HG03039 (cell line): ENCODE results near the gene NANOS3.

Source experiments
- ATAC-seq: cut with Tn5 transposase; IDR thresholded peaks from one replicate; pipeline ENCODE4 v1.9.1; 2021; ENCODE audit warnings: mild to moderate bottlenecking, moderate library complexity; ENCODE audit not compliant: unreplicated experiment

NANOS3 gene

DNA sequence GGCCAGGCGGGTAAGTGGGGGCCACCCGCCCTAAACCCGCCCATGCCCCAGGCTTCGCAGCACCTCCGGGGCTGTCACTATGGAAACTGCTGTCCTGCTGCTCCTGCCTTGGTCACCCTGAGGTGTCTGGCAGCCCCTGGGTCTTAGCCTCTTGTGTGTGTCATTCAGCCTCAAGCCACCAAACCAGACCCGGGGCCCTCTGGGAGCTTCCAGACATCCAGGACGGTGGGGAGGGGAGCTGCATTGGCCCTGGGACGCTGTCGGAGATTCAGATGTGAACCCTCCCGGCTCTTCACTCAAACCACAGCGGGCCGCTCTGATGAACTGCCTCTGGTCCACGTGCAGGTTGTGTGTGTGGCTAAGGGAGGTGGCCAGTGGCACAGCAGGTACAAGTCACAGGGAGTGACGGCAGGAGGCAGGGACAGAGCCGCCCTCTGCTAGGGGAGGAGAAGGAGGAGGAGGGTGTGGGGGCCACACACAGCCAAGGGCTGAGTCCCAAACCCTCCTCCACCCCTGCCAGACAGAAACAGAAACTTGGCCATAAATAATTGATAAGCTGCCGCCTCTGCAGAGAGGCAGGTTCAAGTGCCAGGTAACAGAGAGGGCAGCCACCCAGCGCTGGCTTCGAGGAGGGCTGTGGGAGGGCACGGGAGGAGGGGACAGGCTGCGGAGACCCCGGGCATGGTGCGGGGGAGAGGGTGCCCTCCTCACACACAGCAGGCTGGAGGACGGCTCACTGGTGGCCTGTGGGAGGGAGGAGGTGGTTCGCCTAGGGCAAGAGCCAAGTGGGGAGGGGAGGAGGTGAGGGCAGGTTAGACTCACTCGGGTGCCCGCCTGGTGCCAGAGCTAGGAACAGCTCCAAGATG is 8.0 kb downstream of the NANOS3 start:
- no peak for ATAC-seq

GRCh38 chr19:13885826-13886365 is 9.0 kb downstream of the NANOS3 start:
- ATAC-seq = no peak

DNA sequence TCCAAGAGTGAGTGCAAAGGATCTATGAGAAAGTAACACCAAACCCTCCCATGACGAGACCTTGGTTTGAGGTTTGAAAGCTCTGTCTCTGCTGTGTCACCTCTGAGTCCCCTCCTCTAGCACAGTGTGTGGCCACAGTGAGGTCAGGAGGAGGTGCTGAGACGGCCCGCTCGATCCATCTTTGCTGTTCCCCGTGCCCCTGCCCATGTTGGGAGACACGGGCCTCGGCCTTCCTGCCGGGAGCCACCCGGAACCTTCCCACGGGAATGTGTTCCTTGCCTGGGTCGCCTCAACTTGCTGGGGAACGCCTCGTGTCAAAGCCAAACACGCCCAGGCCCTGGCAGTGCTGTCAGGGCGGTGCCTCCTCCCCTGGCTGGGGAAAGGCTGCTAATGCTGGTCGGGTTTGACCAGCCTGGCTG is 10.1 kb downstream of the NANOS3 start:
- no peak for ATAC-seq

- no peak for ATAC-seq
Observed at GRCh38 chr19:13887517-13887916, 10.6 kb downstream of the NANOS3 start.

DNA sequence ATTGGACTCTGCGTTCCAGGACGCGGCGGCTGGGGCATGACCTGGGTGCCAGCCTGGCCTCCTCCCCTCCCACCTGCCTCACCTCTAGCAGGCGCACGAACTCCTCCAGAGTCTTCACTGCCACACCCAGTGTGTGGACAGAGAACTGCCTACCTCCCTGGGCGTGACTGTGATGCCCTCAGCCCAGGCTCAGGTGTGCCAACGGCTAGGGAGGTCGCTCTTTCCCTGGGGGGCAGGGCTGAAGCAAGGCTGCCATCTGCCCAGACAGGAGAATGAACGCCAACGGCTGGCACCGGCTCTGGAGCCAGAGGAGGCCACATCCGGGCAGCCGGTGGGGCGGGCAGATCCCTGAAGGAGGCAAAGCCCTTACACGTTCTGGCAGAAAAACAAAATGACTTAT is 11.3 kb downstream of the NANOS3 start:
- no peak for ATAC-seq

DNA sequence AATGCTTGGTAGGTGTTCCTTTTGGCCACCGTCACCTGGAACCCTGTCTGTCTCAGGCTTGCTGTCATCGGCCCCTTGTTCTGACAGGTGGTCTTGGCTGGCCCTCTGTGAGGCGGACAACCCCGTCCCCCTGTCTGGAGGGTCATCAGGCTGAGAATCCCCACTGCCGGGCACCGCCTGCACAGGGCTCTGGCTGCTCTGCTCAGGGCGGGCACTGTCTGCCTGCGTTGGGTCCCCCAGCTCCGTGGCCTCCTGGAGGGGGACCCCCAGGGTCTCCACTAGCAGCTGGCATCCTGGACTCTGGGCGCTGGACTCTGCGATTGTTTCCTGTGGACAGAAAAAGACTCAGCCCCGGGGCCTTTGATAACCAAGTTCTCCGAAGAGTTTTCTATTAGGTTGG is 13.2 kb downstream of the NANOS3 start:
- ATAC-seq = no peak

DNA sequence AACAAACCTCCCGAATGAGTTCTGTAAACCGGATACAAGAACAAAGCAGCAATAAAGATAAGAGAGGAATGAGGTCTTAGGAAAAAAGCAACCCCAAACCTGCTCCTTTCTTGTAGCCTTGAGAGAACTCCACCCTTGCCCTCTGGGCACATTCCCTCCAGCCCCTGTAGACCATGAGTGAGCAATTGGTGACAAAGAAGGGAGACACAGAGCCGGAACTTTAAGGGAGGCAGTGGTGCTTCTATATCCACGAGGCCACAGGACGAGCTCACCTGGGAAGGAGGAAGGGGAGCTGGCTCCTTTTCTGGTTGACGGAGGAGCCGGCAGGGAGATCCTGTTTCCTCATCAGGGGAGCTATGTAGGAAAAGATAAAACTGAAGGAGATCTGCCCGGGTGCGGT is 15.9 kb downstream of the NANOS3 start:
- no peak for ATAC-seq

GRCh38 chr19:13894552-13894951 is 17.6 kb downstream of the NANOS3 start:
- no peak for ATAC-seq

DNA sequence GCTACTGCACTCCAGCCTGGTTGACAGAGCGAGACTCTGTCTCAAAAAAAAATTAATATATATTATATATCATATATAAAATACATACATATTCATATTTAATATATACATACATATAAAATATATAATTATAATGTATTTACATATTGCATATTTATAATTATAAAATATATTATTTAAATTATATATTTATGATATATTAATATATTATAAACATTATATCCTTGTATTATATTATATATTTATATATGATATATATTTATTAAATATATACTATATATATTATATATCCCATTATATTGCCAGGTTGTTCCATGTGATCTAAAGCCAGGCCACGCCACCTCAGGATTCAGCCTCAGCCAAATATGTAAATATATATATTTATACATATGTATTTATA is 19.3 kb downstream of the NANOS3 start:
- no peak for ATAC-seq

- no peak for ATAC-seq
Observed at GRCh38 chr19:13899393-13899792, 22.5 kb downstream of the NANOS3 start.

DNA sequence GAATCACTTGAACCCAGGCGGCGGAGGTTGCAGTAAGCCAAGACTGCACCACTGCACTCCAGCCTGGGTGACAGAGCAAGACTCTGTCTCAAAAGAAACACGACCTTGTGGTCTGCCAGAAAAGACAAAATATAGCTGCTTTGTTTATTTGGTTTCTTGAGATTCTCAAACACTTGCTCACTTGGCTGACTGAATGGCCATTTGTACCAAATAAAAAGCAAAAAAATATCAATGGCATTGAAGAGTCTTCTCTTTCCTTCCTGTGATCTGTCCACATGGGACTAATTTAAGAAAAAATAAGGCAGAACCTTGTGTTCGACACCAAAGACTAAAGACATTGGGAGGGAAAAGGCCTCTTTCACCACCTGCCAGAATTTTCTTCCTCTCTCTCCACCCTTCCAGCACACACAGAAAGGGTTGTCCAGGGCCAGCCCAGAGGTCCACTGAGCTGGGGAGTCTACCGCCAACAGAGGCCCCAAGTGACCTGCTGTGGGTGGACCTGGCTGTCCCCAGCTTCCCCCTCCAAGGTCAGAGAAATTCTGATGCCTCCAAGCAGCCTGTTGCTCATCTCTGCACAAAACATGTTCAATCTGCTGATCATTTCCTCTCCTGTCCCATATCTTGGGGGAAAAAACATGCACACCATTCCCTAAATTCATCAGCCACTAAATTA is 23.1 kb downstream of the NANOS3 start:
- no peak for ATAC-seq

DNA sequence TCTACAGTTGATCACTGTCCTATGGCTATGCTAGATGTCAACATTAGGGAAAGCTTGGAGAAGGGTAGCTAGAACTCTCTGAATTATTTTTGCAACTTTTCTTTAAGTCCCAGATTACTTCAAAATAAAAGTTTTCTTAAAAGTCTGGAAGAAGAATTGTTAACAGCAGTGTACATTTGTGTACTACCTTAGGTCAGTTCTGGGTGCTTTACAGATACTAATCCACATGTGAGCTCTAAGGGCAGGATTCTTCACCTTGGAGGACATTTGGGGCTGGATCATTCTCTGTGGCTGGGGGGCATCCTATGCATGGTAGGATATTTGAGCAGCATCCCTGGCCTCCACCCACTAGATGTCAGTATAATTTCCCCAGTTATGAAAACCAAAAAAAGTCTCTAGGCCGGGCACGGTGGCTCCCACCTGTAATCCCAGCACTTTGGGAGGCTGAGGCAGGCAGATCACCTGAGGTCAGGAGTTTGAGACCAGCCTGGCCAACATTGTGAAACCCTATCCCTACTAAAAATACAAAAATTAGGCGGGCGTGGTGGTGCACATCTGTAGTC is 26.1 kb downstream of the NANOS3 start:
- no peak for ATAC-seq

GRCh38 chr19:13905634-13906520 is 28.9 kb downstream of the NANOS3 start, which contains the start of the genes BRME1 and CC2D1A:
Gene BRME1, minus strand, starts transcription at chr19:13906117. Its CDS starts 1,225 bp downstream, at chr19:13904892.
Gene CC2D1A, plus strand, starts transcription at chr19:13906201. Its CDS starts 241 bp downstream, at chr19:13906442.
- ATAC-seq = peak; percentile 81

DNA sequence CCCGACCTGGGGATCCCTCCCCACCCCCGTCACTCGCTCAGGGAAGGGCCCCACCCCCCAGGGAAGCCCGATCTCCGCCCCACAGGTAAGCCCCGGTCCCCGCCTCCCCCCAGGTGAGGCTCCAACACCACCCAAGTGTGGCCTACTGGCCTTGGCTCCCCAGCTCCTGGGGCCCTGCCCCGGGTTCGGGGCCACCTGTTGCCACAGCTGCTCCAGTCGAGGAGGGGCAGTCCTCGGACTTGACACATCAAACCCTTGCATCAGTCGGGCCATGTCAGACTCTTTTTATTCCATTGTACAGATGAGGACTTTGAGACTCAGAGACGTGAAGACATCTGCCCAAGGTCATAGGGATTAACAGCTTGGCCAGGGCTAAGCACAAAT is 29.6 kb downstream of the NANOS3 start:
- ATAC-seq = peak; percentile 17

DNA sequence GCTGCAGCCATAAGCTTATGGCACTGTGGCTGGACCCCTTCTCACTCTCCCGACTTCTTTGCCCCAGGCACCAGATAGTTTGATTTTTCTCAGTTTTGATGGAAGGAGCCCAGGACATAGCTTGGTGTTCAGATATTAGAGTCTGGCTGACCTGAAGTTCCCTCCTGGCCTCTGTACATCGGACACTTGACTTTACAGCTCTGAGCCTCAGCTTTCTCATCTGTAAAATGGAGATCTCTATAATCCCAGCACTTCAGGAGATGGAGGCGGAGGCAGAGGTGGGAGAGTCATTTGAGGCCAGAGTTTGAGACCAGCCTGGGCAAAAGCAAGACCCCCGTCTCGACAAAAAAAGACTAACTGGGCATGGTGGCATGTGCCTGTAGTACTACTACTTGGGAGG is 30.0 kb downstream of the NANOS3 start:
- no peak for ATAC-seq

- no peak for ATAC-seq
Observed at GRCh38 chr19:13908674-13909073, 31.7 kb downstream of the NANOS3 start.

DNA sequence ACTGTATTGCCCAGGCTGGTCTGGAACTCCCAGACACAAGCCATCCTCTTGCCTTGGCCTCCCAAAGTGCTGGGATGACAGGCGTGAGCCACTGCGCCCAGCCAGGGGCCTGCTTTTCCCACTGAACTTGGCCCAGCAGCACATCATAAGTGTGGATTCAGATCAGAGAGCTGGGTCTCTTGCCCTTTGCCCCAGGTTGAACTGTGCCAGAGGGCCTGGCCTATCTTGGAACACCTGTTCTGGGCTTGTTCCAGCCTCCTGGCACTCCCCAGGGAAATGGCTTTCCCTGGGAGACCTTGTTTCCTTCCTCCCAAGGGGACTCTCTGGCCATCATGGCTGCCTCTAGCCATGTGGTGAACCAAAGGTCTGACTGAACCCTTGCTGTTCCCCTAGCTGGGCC is 32.5 kb downstream of the NANOS3 start:
- ATAC-seq = no peak

DNA sequence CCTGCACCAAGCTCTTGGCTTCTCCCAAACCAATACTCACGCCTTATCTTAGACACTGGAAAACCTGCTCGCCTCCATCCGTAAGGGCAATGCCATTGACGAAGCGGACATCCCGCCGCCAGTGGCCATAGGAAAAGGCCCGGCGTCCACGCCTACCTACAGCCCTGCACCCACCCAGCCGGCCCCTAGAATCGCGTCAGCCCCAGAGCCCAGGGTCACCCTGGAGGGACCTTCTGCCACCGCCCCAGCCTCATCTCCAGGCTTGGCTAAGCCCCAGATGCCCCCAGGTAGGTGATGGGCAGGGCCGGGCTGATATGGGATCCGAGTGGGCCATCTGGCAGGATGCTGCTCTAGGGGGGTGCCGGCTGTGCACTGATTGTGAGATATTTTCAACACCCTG is 36.4 kb downstream of the NANOS3 start:
- ATAC-seq = no peak

GRCh38 chr19:13914777-13915176 is 37.8 kb downstream of the NANOS3 start:
- no peak for ATAC-seq

DNA sequence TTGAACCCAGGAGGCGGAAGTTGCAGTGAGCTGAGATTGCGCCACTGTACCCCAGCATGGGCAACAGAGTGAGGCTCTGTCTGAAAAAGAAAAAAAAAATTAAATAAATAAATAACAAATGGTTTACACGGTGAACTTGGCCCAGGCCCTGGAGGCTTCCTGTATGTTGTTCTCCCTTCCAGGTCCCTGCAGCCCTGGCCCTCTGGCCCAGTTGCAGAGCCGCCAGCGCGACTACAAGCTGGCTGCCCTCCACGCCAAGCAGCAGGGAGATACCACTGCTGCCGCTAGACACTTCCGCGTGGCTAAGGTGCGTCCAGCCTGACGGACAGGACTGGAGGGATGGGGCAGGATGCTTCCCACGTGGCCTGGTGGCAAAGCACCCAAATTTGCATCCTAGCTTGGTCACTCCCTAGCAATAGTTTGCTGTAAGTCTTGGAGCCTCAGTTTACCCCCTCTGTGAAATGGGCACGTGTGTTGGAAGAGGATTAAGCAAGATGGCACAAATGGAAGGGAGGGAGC is 41.0 kb downstream of the NANOS3 start:
- ATAC-seq = no peak
